Measurements from ENCODE around the gene DZIP1.

Gene DZIP1

DNA sequence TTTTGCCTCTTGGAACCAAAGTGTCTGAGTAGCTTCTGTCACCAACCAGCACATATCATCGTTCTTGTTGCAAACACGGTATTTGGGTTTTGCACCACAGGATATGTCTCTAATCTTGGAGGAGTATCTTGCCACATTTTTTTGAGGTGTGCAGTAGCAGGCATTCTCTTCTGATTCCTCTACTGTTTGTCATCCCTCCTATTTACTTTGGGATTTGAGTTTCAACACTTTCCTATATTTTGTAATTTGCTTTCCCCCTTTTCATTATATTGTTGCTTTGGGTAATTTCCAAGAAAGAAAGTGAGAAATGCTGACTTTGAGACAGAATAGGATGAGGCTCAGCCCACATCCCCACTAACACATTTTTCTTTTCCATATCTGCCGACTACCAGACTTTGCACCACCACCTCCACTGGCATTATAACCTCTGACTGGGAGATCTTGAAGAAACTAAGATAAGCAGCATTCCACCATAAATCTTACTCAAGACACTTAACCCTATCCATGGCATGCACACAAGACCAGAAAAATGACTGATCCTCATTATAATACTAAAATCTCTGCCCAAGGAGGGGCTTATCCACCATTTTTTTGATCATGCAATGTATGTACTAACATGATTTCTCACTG lies 12.0 kb upstream of the DZIP1 start:
- Mint-ChIP-seq H3K27me3 (peaks cover 4% of the 10 kb centered on the region), H3K4me3 (no peak overlapping the region), H3K4me1 (ENCODE audit: low read depth) (no peaks in the 10 kb centered on the region), H3K27ac (no peak overlapping the region), H3K9me3 (peaks cover 3% of the 10 kb centered on the region), H3K36me3 (ENCODE audit: low read depth) (no peaks in the 10 kb centered on the region)
- DNase-seq, result no peak

GRCh38 chr13:95652821-95653220 lies 8.3 kb upstream of the DZIP1 start:
- Mint-ChIP-seq H3K4me3 (no peak overlapping the region), H3K9me3 (no peaks in the 10 kb centered on the region), H3K4me1 (ENCODE audit: low read depth) (no peaks in the 10 kb centered on the region), H3K27ac (no peak overlapping the region), H3K36me3 (ENCODE audit: low read depth) (no peaks in the 10 kb centered on the region), H3K27me3 (peaks cover 5% of the 10 kb centered on the region)
- no peak for DNase-seq

- Mint-ChIP-seq H3K9me3 (no peaks in the 10 kb centered on the region), H3K4me1 (ENCODE audit: low read depth) (no peaks in the 10 kb centered on the region), H3K27me3 (peaks cover 5% of the 10 kb centered on the region), H3K27ac (no peak overlapping the region), H3K36me3 (ENCODE audit: low read depth) (no peaks in the 10 kb centered on the region), H3K4me3 (no peak overlapping the region)
- no peak for DNase-seq
Observed at GRCh38 chr13:95652244-95652764, 7.8 kb upstream of the DZIP1 start.

GRCh38 chr13:95650696-95651095 lies 6.2 kb upstream of the DZIP1 start:
- no peak for DNase-seq
- Mint-ChIP-seq H3K27ac (no peak overlapping the region), H3K9me3 (no peaks in the 10 kb centered on the region), H3K36me3 (ENCODE audit: low read depth) (no peaks in the 10 kb centered on the region), H3K4me3 (no peak overlapping the region), H3K4me1 (ENCODE audit: low read depth) (no peaks in the 10 kb centered on the region), H3K27me3 (peaks cover 11% of the 10 kb centered on the region)

GRCh38 chr13:95647321-95647720 lies 2.8 kb upstream of the DZIP1 start:
- H3K9me3 Mint-ChIP-seq, result no peaks in the 10 kb centered on the region
- peaks cover 10% of the 10 kb centered on the region for H3K4me1 Mint-ChIP-seq (ENCODE audit: low read depth)

GRCh38 chr13:95643936-95644598 lies 439 bp downstream of the DZIP1 start:
- peaks cover 46% of the 10 kb centered on the region for H3K27me3 Mint-ChIP-seq
- DNase-seq, result peak; percentile 42
- H3K9me3 Mint-ChIP-seq, result no peaks in the 10 kb centered on the region
- H3K36me3 Mint-ChIP-seq (ENCODE audit: low read depth), result no peaks in the 10 kb centered on the region
- peak overlapping the region; percentile 63 for H3K4me3 Mint-ChIP-seq
- H3K27ac Mint-ChIP-seq, result no peak overlapping the region
- peaks cover 10% of the 10 kb centered on the region for H3K4me1 Mint-ChIP-seq (ENCODE audit: low read depth)

More at GRCh38 chr13:95647321-95647720, 2.8 kb upstream of the DZIP1 start:
- no peaks in the 10 kb centered on the region for H3K36me3 Mint-ChIP-seq (ENCODE audit: low read depth)
- H3K4me3 Mint-ChIP-seq, result no peak overlapping the region
- DNase-seq, result no peak
- peaks cover 31% of the 10 kb centered on the region for H3K27me3 Mint-ChIP-seq
- no peak overlapping the region for H3K27ac Mint-ChIP-seq

DNA sequence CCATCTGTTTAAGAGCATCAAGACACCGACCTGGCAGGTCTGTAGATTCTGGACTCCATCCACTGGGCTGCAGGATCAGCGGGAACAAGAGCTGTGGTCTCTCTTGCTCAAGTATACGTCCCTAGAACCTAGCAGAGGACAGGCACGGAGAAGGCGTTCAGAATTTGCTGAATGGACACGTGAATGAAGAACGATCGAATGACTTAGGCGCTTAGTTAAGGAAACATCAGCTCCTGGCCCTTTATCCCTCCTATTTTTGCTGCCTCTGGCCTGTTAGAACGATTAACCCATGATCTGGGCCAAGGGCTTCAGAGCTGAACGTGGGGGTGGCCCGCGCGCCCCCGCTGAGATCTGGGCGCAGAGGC lies 953 bp downstream of the DZIP1 start:
- no peak for DNase-seq
- Mint-ChIP-seq H3K27me3 (peaks cover 51% of the 10 kb centered on the region), H3K9me3 (no peaks in the 10 kb centered on the region), H3K27ac (no peak overlapping the region), H3K4me1 (ENCODE audit: low read depth) (peaks cover 10% of the 10 kb centered on the region), H3K4me3 (peak overlapping the region; percentile 41), H3K36me3 (ENCODE audit: low read depth) (no peaks in the 10 kb centered on the region)

DNA sequence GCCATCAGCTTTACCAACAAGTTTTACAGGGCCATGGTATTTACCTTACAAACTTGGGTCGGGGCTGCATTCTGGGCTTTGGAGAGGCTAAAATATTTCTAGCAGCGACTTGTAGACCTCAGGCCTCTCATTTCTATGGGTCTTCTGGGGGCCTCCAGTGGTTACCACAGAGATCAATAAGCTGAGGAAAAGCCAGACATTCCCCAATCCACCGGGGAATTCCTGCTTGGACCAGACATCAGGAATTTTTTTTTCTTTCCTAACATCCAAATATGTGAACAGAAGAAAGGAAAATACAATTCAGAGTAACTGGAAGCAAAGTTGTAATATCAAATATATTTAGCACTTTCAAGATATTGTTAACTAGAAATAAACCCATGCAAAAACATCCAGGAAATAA lies 1.5 kb downstream of the DZIP1 start:
- Mint-ChIP-seq H3K36me3 (ENCODE audit: low read depth) (no peaks in the 10 kb centered on the region), H3K4me3 (no peak overlapping the region), H3K27me3 (peaks cover 51% of the 10 kb centered on the region), H3K9me3 (no peaks in the 10 kb centered on the region), H3K27ac (no peak overlapping the region), H3K4me1 (ENCODE audit: low read depth) (peaks cover 10% of the 10 kb centered on the region)
- no peak for DNase-seq

- H3K27ac Mint-ChIP-seq, result no peak overlapping the region
- H3K9me3 Mint-ChIP-seq, result no peaks in the 10 kb centered on the region
- peaks cover 51% of the 10 kb centered on the region for H3K27me3 Mint-ChIP-seq
- no peak for DNase-seq
- no peaks in the 10 kb centered on the region for H3K36me3 Mint-ChIP-seq (ENCODE audit: low read depth)
- peaks cover 13% of the 10 kb centered on the region for H3K4me1 Mint-ChIP-seq (ENCODE audit: low read depth)
- H3K4me3 Mint-ChIP-seq, result no peak overlapping the region
Observed at GRCh38 chr13:95642028-95642621, 2.4 kb downstream of the DZIP1 start.

DNA sequence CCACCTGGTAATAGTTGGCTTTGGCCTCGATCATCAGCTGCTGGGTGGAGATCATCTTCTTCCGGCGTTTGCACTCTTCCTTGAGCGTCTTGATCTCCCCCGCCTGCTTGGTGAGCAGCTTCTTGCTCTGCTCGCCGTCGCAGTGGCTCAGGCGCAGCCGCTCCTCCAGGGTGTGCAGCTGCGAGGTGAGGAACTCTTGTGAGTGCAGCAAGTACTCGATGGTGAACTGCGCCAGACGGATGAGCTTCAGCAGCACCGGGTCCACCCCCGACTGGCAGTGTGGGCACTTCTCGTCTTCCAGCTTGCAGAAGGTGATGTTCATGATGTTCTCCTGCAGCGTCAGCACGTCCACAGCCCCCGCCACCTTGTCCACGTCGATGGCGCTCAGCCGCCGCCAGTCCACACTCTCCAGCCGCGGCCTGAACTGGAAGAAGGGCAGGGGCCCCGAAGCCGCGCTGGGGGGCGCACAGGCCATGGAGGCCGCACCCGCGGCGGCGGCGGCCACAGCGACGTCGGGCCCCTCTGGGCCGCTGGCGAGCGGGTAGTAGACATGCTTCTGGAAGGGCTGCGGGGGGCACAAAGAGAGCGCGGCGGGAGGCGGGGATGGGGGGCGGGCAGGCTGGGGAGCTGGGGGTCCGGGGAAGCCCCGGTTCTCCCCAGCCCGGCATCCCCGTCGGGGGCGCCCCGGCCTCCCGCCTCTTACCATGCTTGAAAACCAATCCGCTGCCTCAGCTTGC lies 3.0 kb downstream of the DZIP1 start:
- Mint-ChIP-seq H3K4me3 (no peak overlapping the region), H3K4me1 (ENCODE audit: low read depth) (peaks cover 20% of the 10 kb centered on the region), H3K9me3 (no peaks in the 10 kb centered on the region), H3K27ac (no peak overlapping the region), H3K27me3 (peaks cover 51% of the 10 kb centered on the region), H3K36me3 (ENCODE audit: low read depth) (no peaks in the 10 kb centered on the region)
- no peak for DNase-seq

GRCh38 chr13:95636853-95637252 lies 7.7 kb downstream of the DZIP1 start:
- H3K4me1 Mint-ChIP-seq (ENCODE audit: low read depth), result peaks cover 13% of the 10 kb centered on the region

GRCh38 chr13:95630593-95630992 lies 13.9 kb downstream of the DZIP1 start:
- H3K36me3 Mint-ChIP-seq (ENCODE audit: low read depth), result no peaks in the 10 kb centered on the region

More at GRCh38 chr13:95636853-95637252, 7.7 kb downstream of the DZIP1 start:
- H3K27me3 Mint-ChIP-seq, result peaks cover 32% of the 10 kb centered on the region
- DNase-seq, result no peak
- no peaks in the 10 kb centered on the region for H3K9me3 Mint-ChIP-seq
- H3K36me3 Mint-ChIP-seq (ENCODE audit: low read depth), result no peaks in the 10 kb centered on the region
- no peak overlapping the region for H3K4me3 Mint-ChIP-seq
- peak overlapping the region; percentile 62 for H3K27ac Mint-ChIP-seq

DNA sequence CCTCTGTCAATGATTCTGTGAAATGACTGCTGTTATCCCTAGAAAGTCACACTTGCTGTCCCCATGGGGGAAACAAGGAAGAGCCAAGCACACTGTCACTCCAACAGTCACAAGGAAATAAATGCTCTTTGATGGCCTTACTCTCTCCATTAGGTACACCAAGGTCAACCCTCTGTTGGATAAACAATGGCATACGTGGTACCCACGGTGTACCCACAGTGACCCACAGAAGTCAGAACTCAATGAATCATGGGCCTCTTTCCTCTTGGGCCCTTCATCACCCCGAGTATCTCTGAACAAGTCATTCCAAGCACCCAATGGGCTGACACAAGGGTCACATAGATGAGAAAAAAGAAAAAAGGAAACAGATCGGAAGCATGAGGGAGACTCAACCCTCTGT lies 15.4 kb downstream of the DZIP1 start:
- Mint-ChIP-seq H3K27me3 (peaks cover 34% of the 10 kb centered on the region), H3K4me3 (no peak overlapping the region)

More at GRCh38 chr13:95630593-95630992, 13.9 kb downstream of the DZIP1 start:
- no peak overlapping the region for H3K4me3 Mint-ChIP-seq
- peaks cover under 1% of the 10 kb centered on the region for H3K4me1 Mint-ChIP-seq (ENCODE audit: low read depth)
- peaks cover 22% of the 10 kb centered on the region for H3K27me3 Mint-ChIP-seq
- H3K27ac Mint-ChIP-seq, result no peak overlapping the region
- no peak for DNase-seq
- no peaks in the 10 kb centered on the region for H3K9me3 Mint-ChIP-seq

DNA sequence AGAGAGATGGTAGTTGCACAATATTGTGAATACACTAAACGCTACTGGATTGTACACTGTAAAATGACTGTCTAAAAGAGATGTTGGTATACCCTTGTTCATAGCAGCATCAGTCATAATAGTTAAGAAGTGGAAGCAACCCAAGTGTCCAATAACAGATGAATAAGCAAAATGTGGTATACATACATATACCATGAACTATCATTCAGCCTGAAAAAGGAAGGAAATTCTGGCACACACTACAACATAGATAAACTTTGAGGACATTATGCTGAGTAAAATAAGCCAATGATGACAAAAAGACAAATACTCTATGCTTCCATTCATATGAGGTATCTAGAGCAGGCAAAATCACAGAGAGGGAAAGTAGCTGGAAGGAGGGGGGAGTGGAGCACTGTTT lies 16.0 kb downstream of the DZIP1 start:
- DNase-seq, result no peak
- Mint-ChIP-seq H3K9me3 (no peaks in the 10 kb centered on the region), H3K36me3 (ENCODE audit: low read depth) (no peaks in the 10 kb centered on the region), H3K4me3 (no peak overlapping the region), H3K27me3 (peaks cover 33% of the 10 kb centered on the region), H3K27ac (no peak overlapping the region), H3K4me1 (ENCODE audit: low read depth) (no peaks in the 10 kb centered on the region)

More for the DNA sequence above, 15.4 kb downstream of the DZIP1 start:
- no peaks in the 10 kb centered on the region for H3K9me3 Mint-ChIP-seq
- H3K27ac Mint-ChIP-seq, result no peak overlapping the region
- H3K4me1 Mint-ChIP-seq (ENCODE audit: low read depth), result no peaks in the 10 kb centered on the region
- H3K36me3 Mint-ChIP-seq (ENCODE audit: low read depth), result no peaks in the 10 kb centered on the region
- DNase-seq, result no peak
